HEK293 (cell line): ENCODE results near the gene ASIC4.
A peak's percentile ranks its signal among the peaks of the same experiment; 100 is the strongest.

ENCODE experiments used
- CTCF ChIA-PET: fragments of 350-600 bp; formaldehyde crosslinking; extraction: SDS; loops from one replicate; lab custom pipeline; 2021; ENCODE audit warnings: antibody characterized with exemption; lab: Yijun Ruan, JAX
- POLR2A ChIA-PET: fragments of 300-600 bp; formaldehyde crosslinking; extraction: SDS; loops from one replicate; lab custom pipeline; 2020; ENCODE audit warnings: antibody characterized with exemption, inconsistent platforms; lab: Yijun Ruan, JAX
- H3K27ac ChIP-seq: fragments of 200-500 bp; sonication (Bioruptor generic); 2 replicates; pipeline ENCODE4 v1.5.1; 2014; ENCODE audit warnings: low read depth, low read length, control low read depth, inconsistent platforms; ENCODE audit errors: extremely low read depth
- H3K36me3 ChIP-seq, 2 experiments: fragments of 200-500 bp in 1 of 2; sonication (Bioruptor generic) in 1 of 2; 1 replicate in 1 of 2; 2 replicates in 1 of 2; pipeline ENCODE4 v1.5.1; 2014 to 2017; ENCODE audit warnings: inconsistent platforms in 2 of 2, low read length in 2 of 2; ENCODE audit not compliant: control insufficient read depth in 2 of 2, insufficient read depth in 1 of 2
- H3K4me1 ChIP-seq: fragments of 200-500 bp; sonication (Bioruptor generic); 2 replicates; pipeline ENCODE4 v1.5.1; 2014; ENCODE audit warnings: mild to moderate bottlenecking, low read length, inconsistent platforms; ENCODE audit not compliant: control insufficient read depth, insufficient read depth
- H3K4me3 ChIP-seq: 2 replicates; pipeline ENCODE4 v1.5.1; 2011; ENCODE audit warnings: low read depth, mild to moderate bottlenecking, control low read depth, low read length, moderate library complexity
- H3K9me3 ChIP-seq: fragments of 200-500 bp; sonication (Bioruptor generic); 2 replicates; pipeline ENCODE4 v1.5.1; 2014; ENCODE audit warnings: low read depth, low read length, inconsistent platforms; ENCODE audit not compliant: control insufficient read depth, insufficient read depth
- BCL11B ChIP-seq: fragments of 450-650 bp; formaldehyde crosslinking; IDR thresholded peaks from 2 replicates; pipeline ENCODE4 v1.5.1; 2016; ENCODE audit warnings: low read depth, missing biosample characterization, missing genetic modification characterization
- FEZF1 ChIP-seq: fragments of 450-650 bp; formaldehyde crosslinking; IDR thresholded peaks from 2 replicates; pipeline ENCODE4 v1.5.1; 2016; ENCODE audit warnings: missing biosample characterization, missing genetic modification characterization
- GLIS1 ChIP-seq: fragments of 450-650 bp; formaldehyde crosslinking; IDR thresholded peaks from 2 replicates; pipeline ENCODE4 v1.5.1; 2016; ENCODE audit warnings: missing biosample characterization, missing genetic modification characterization
- GLIS2 ChIP-seq: fragments of 450-650 bp; formaldehyde crosslinking; IDR thresholded peaks from 2 replicates; pipeline ENCODE4 v1.5.1; 2016; ENCODE audit warnings: missing biosample characterization, missing genetic modification characterization
- KLF10 ChIP-seq: fragments of 450-650 bp; IDR thresholded peaks from 2 replicates; pipeline ENCODE4 v1.5.1; 2018; ENCODE audit warnings: missing biosample characterization, mild to moderate bottlenecking, missing genetic modification characterization
- KLF16 ChIP-seq: fragments of 450-650 bp; formaldehyde crosslinking; IDR thresholded peaks from 2 replicates; pipeline ENCODE4 v1.5.1; 2017; ENCODE audit warnings: missing biosample characterization, missing genetic modification characterization
- KLF7 ChIP-seq: fragments of 450-650 bp; formaldehyde crosslinking; IDR thresholded peaks from 2 replicates; pipeline ENCODE4 v1.5.1; 2016; ENCODE audit warnings: missing biosample characterization, missing genetic modification characterization, borderline replicate concordance
- PRDM1 ChIP-seq: fragments of 450-650 bp; formaldehyde crosslinking; IDR thresholded peaks from 2 replicates; pipeline ENCODE4; 2016; ENCODE audit warnings: missing biosample characterization, missing genetic modification characterization
- REPIN1 ChIP-seq: fragments of 450-650 bp; formaldehyde crosslinking; IDR thresholded peaks from 2 replicates; pipeline ENCODE4 v1.5.1; 2017; ENCODE audit warnings: missing biosample characterization, missing genetic modification characterization, low read depth
- SALL2 ChIP-seq: fragments of 450-650 bp; formaldehyde crosslinking; IDR thresholded peaks from 2 replicates; pipeline ENCODE4 v1.5.0; 2017; ENCODE audit warnings: missing biosample characterization, mild to moderate bottlenecking, missing genetic modification characterization, borderline replicate concordance
- WT1 ChIP-seq: fragments of 450-650 bp; formaldehyde crosslinking; IDR thresholded peaks from 2 replicates; pipeline ENCODE4 v1.5.1; 2016; ENCODE audit warnings: missing biosample characterization, missing genetic modification characterization
- ZIC2 ChIP-seq: fragments of 450-650 bp; formaldehyde crosslinking; IDR thresholded peaks from 2 replicates; pipeline ENCODE4 v1.5.1; 2016; ENCODE audit warnings: missing biosample characterization, missing genetic modification characterization
- ZNF114 ChIP-seq: fragments of 450-650 bp; formaldehyde crosslinking; IDR thresholded peaks from 2 replicates; pipeline ENCODE4 v1.5.0; 2017; ENCODE audit warnings: missing biosample characterization, missing genetic modification characterization
- ZNF121 ChIP-seq: fragments of 450-650 bp; formaldehyde crosslinking; IDR thresholded peaks from 2 replicates; pipeline ENCODE4 v1.5.1; 2016; ENCODE audit warnings: missing biosample characterization, missing genetic modification characterization
- ZNF132 ChIP-seq: fragments of 450-650 bp; formaldehyde crosslinking; IDR thresholded peaks from 2 replicates; pipeline ENCODE4 v1.5.1; 2017; ENCODE audit warnings: missing biosample characterization, missing genetic modification characterization, borderline replicate concordance
- ZNF16 ChIP-seq: fragments of 450-650 bp; formaldehyde crosslinking; IDR thresholded peaks from 2 replicates; pipeline ENCODE4 v1.5.1; 2016; ENCODE audit warnings: low read depth, missing biosample characterization, missing genetic modification characterization
- ZNF239 ChIP-seq: fragments of 450-650 bp; formaldehyde crosslinking; IDR thresholded peaks from 2 replicates; pipeline ENCODE4 v1.5.1; 2016; ENCODE audit warnings: missing biosample characterization, missing genetic modification characterization
- ZNF341 ChIP-seq: fragments of 450-650 bp; formaldehyde crosslinking; IDR thresholded peaks from 2 replicates; pipeline ENCODE4; 2016; ENCODE audit warnings: low read depth, missing biosample characterization, missing genetic modification characterization
- ZNF488 ChIP-seq: fragments of 450-650 bp; formaldehyde crosslinking; IDR thresholded peaks from 2 replicates; pipeline ENCODE4 v1.5.1; 2016; ENCODE audit warnings: missing biosample characterization, missing genetic modification characterization
- ZNF530 ChIP-seq: fragments of 450-650 bp; formaldehyde crosslinking; IDR thresholded peaks from 2 replicates; pipeline ENCODE4 v1.5.1; 2016; ENCODE audit warnings: low read depth, missing biosample characterization, missing genetic modification characterization
- ZNF600 ChIP-seq: fragments of 450-650 bp; formaldehyde crosslinking; IDR thresholded peaks from 2 replicates; pipeline ENCODE4 v1.5.1; 2016; ENCODE audit warnings: missing biosample characterization, missing genetic modification characterization
- ZNF621 ChIP-seq: fragments of 450-650 bp; formaldehyde crosslinking; IDR thresholded peaks from 2 replicates; pipeline ENCODE4 v1.5.1; 2017; ENCODE audit warnings: missing biosample characterization, missing genetic modification characterization
- ZNF654 ChIP-seq: fragments of 450-650 bp; formaldehyde crosslinking; IDR thresholded peaks from 2 replicates; pipeline ENCODE4 v1.5.1; 2016; ENCODE audit warnings: low read depth, missing biosample characterization, missing genetic modification characterization
- ZNF660 ChIP-seq: fragments of 450-650 bp; IDR thresholded peaks from 2 replicates; pipeline ENCODE4 v1.5.1; 2018; ENCODE audit warnings: missing biosample characterization, mild to moderate bottlenecking, missing genetic modification characterization
- ZNF701 ChIP-seq: fragments of 450-650 bp; formaldehyde crosslinking; IDR thresholded peaks from 2 replicates; pipeline ENCODE4 v1.5.1; 2016; ENCODE audit warnings: missing biosample characterization, missing genetic modification characterization
- ZNF830 ChIP-seq: fragments of 450-650 bp; IDR thresholded peaks from 2 replicates; pipeline ENCODE4 v1.5.0; 2018; ENCODE audit warnings: missing biosample characterization, missing genetic modification characterization, low read depth, mild to moderate bottlenecking, moderate library complexity
- TF ChIP-seq, protein P1 (sequence below): fragments of 450-650 bp; formaldehyde crosslinking; IDR thresholded peaks from 2 replicates; pipeline ENCODE4 v1.5.1; 2016; ENCODE audit warnings: missing biosample characterization, missing genetic modification characterization

ASIC4 gene

DNA sequence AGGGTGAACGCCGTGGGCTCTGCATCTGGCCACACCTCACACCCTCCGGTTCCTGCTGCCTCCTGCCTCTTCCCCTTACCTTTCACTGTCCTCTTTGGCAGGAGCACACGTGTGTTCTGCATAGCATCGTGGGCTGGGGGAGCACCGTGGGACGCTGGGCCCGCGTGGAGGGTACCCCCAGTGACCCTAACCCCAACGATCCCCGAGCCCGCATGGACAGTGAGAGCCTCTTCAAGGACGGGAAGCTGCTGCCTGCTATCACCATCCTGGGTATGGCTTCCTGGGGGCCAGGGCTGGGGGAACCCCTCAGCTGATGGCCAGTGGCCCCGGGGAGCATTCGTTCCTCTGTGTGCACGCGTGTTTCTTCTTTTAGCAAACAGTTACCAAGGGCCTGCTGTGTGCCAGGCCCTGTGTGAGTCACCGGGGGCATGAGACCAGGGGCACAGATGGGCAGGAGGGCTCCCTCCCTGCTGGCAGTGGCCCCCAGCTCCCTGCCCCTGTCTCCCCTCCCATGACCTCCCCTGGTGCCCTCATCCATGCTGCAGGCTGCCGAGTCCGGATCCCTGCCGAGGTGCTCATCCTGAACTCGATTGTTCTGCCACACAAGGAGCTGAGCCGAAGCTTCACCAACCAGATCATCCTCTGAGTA is 8.0 kb upstream of the ASIC4 start:
- POLR2A ChIA-PET, result no interaction called here
- CTCF ChIA-PET, result interaction anchor here (0.7 to 0.8 kb wide), 2 partner anchors 35 to 102 kb away, joined by 5 to 6 read pairs; no protein-coding TSS in a partner anchor
- Histone ChIP-seq H3K27ac (no peak overlapping the region), H3K4me3 (no peak overlapping the region)
- TF ChIP-seq ZNF121 (tag by site-specific recombination), result no peak
- no peak for TF ChIP-seq REPIN1 (tag by site-specific recombination)
- no peak for TF ChIP-seq ZNF621 (tag by site-specific recombination)
- TF ChIP-seq FEZF1, result no peak
- TF ChIP-seq ZNF654 (tag by site-specific recombination), result no peak
- no peak for TF ChIP-seq SALL2 (tag by site-specific recombination)
- no peak for TF ChIP-seq PRDM1 (tag by site-specific recombination)
- no peak for TF ChIP-seq KLF16 (tag by site-specific recombination)
- TF ChIP-seq ZNF600 (tag by site-specific recombination), result peak; percentile 74
- no peak for TF ChIP-seq ZNF660
- no peak for TF ChIP-seq ZNF830 (tag by site-specific recombination)
- TF ChIP-seq ZNF530 (tag by site-specific recombination), result no peak
- TF ChIP-seq GLIS2, result peak; percentile 40; the same call in 1 of the 2 replicates
- no peak for TF ChIP-seq BCL11B (tag by site-specific recombination)
- TF ChIP-seq WT1, result no peak
- no peak for TF ChIP-seq ZNF114 (tag by site-specific recombination)
- no peak for TF ChIP-seq GLIS1 (tag by site-specific recombination)
- no peak for TF ChIP-seq ZNF132
- no peak for TF ChIP-seq ZNF16 (tag by site-specific recombination)
- TF ChIP-seq ZNF488 (tag by site-specific recombination), result no peak
- TF ChIP-seq KLF10 (tag by site-specific recombination), result no peak
- no peak for TF ChIP-seq ZNF239 (tag by site-specific recombination)
- TF ChIP-seq, protein P1, sequence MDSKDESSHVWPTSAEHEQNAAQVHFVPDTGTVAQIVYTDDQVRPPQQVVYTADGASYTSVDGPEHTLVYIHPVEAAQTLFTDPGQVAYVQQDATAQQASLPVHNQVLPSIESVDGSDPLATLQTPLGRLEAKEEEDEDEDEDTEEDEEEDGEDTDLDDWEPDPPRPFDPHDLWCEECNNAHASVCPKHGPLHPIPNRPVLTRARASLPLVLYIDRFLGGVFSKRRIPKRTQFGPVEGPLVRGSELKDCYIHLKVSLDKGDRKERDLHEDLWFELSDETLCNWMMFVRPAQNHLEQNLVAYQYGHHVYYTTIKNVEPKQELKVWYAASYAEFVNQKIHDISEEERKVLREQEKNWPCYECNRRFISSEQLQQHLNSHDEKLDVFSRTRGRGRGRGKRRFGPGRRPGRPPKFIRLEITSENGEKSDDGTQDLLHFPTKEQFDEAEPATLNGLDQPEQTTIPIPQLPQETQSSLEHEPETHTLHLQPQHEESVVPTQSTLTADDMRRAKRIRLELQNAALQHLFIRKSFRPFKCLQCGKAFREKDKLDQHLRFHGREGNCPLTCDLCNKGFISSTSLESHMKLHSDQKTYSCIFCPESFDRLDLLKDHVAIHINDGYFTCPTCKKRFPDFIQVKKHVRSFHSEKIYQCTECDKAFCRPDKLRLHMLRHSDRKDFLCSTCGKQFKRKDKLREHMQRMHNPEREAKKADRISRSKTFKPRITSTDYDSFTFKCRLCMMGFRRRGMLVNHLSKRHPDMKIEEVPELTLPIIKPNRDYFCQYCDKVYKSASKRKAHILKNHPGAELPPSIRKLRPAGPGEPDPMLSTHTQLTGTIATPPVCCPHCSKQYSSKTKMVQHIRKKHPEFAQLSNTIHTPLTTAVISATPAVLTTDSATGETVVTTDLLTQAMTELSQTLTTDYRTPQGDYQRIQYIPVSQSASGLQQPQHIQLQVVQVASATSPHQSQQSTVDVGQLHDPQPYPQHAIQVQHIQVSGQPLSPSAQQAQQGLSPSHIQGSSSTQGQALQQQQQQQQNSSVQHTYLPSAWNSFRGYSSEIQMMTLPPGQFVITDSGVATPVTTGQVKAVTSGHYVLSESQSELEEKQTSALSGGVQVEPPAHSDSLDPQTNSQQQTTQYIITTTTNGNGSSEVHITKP (tag by site-specific recombination), result no peak
- no peak for TF ChIP-seq ZNF341 (tag by site-specific recombination)
- TF ChIP-seq ZIC2, result peak; percentile 66
- no peak for TF ChIP-seq KLF7 (tag by site-specific recombination)
- no peak for TF ChIP-seq ZNF701 (tag by site-specific recombination)
- TF ChIP-seq, all 188 proteins: peak for 3
- H3K4me1 ChIP-seq, result peaks cover 2% of the 10 kb centered on the region
- peaks cover 0 to 53% of the 10 kb centered on the region in 2 experiments; a peak in 2 of 3 replicates for H3K36me3 ChIP-seq
- H3K9me3 ChIP-seq, result no peaks in the 10 kb centered on the region
